Tibial nerve (tissue), 4 donors: Measurements from ENCODE around the gene BLCAP. TPM values are rescaled to one million over a fixed set of nuclear protein-coding genes. Genes with fewer than 3 reads are reported as not detected.
A peak's percentile ranks its signal among the peaks of the same experiment; 100 is the strongest.

Source experiments
- DNase-seq, 2 donors: peaks; one replicate each; pipeline ENCODE4 v3.0.0-alpha.2; 2019; ENCODE audit warnings: low spot score in 2 of 2
- H3K27ac ChIP-seq, 4 donors: fragments of 200-600 bp; sonication (generic) in 3 of 4; one replicate each; pipeline ENCODE4 v1.5.1; 2017 to 2019; ENCODE audit warnings: mild to moderate bottlenecking in 1 of 4
- H3K27me3 ChIP-seq, 2 donors: fragments of 200-600 bp; sonication (generic) in 1 of 2; one replicate each; pipeline versions ENCODE4 v1.5.1 to v1.6.0; 2017 to 2019
- H3K36me3 ChIP-seq, 3 donors: fragments of 200-600 bp; sonication (generic); one replicate each; pipeline ENCODE4 v1.5.1; 2018 to 2019
- H3K4me1 ChIP-seq, 4 donors: fragments of 200-600 bp; sonication (generic) in 3 of 4; one replicate each; pipeline ENCODE4 v1.5.1; 2017 to 2019
- H3K4me3 ChIP-seq, 4 donors: fragments of 200-600 bp; sonication (generic) in 3 of 4; one replicate each; pipeline ENCODE4 v1.5.1; 2017 to 2019; ENCODE audit warnings: mild to moderate bottlenecking in 1 of 4, moderate library complexity in 1 of 4
- H3K9me3 ChIP-seq, 4 donors: fragments of 200-600 bp; sonication (generic) in 3 of 4; one replicate each; pipeline ENCODE4 v1.5.1; 2017 to 2019
- CTCF ChIP-seq, 5 experiments: fragments of 200-600 bp in 3 of 5; fragments of 450-650 bp in 2 of 5; sonication (generic) in 3 of 5; IDR thresholded peaks; one replicate each; pipeline ENCODE4 v1.5.1; 2016 to 2019; ENCODE audit warnings: antibody characterized with exemption in 5 of 5, mild to moderate bottlenecking in 3 of 5, moderate library complexity in 2 of 5
- EP300 ChIP-seq, 2 donors: sonication (generic); formaldehyde crosslinking; IDR thresholded peaks; one replicate each; pipeline ENCODE4 v1.6.1; 2017; ENCODE audit warnings: antibody characterized with exemption in 2 of 2, mild to moderate bottlenecking in 1 of 2
- POLR2A ChIP-seq, 2 donors: fragments of 450-650 bp; IDR thresholded peaks; one replicate each; pipeline ENCODE4 v1.6.1; 2017; ENCODE audit warnings: antibody characterized with exemption in 2 of 2, mild to moderate bottlenecking in 2 of 2, moderate library complexity in 2 of 2
- WGBS, 2 donors: methylation state at CpG; one replicate each; pipeline ENCODE4 v1.1.5; 2018; 5-methylcytosine and 5-hydroxymethylcytosine counted together
- total RNA-seq, 4 donors: library from RNA; depleted of rRNA; stranded (reverse); fragments of >200 nt; gene quantifications; one replicate each; pipeline ENCODE4 v1.1.0, GENCODE V29; 2016

Gene BLCAP
- total RNA-seq, 4 donors from 2014 or later = 39.8 to 51.3 (median 48.8) TPM

DNA sequence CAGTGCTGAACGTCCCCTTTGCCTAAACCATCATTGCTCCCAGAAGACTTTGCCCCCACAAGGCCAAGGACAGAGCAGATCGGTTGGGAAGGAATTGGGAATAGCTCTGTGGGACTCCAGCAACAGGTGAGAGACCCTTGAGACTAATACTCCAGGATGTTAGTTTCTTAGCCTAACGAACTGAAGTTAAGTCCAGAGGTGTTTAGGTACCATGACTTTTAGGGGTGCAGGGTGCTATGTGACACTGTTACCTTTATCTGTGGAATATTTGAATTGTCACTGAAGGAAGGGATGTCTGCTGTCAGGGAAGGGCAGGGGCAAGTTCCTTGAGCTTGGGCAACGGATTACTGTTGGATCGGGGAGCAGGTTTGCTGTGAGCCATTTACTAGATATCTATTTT, 1.9 kb downstream of the BLCAP start:
- H3K4me3 ChIP-seq = peak overlapping the region in 1 of 4 donors; percentile 65
- TF ChIP-seq EP300 (IDR thresholded peaks at IDR 0.05) = no peak
- TF ChIP-seq CTCF (IDR thresholded peaks at IDR 0.05) = no peak
- TF ChIP-seq POLR2A (IDR thresholded peaks at IDR 0.05) = no peak
- H3K27me3 ChIP-seq = no peaks in the 10 kb centered on the region
- H3K4me1 ChIP-seq = peaks cover 0 to 65% (median 29%) of the 10 kb centered on the region in 4 donors
- 41 to 57% methylated on average over 5 of the region's 5 CpGs for WGBS, 2 donors
- peak overlapping the region in 2 of 4 donors; percentile 96 to 98 for H3K27ac ChIP-seq
- no peak for DNase-seq
- H3K9me3 ChIP-seq = no peaks in the 10 kb centered on the region
- peaks cover 0 to 11% (median 0%) of the 10 kb centered on the region in 3 donors for H3K36me3 ChIP-seq

GRCh38 chr20:37524859-37525708, 2.6 kb downstream of the BLCAP start:
- peaks cover 0 to 72% (median 29%) of the 10 kb centered on the region in 4 donors for H3K4me1 ChIP-seq
- no peaks in the 10 kb centered on the region for H3K27me3 ChIP-seq
- TF ChIP-seq EP300 (IDR thresholded peaks at IDR 0.05) = no peak
- no peak for TF ChIP-seq POLR2A (IDR thresholded peaks at IDR 0.05)
- no peak for TF ChIP-seq CTCF (IDR thresholded peaks at IDR 0.05)
- H3K27ac ChIP-seq = no peak overlapping the region
- H3K9me3 ChIP-seq = no peaks in the 10 kb centered on the region
- H3K4me3 ChIP-seq = no peak overlapping the region
- WGBS, 2 donors = 60 to 73% methylated on average over 6 of the region's 6 CpGs
- H3K36me3 ChIP-seq = peaks cover 0 to 15% (median 0%) of the 10 kb centered on the region in 3 donors
- DNase-seq = no peak

DNA sequence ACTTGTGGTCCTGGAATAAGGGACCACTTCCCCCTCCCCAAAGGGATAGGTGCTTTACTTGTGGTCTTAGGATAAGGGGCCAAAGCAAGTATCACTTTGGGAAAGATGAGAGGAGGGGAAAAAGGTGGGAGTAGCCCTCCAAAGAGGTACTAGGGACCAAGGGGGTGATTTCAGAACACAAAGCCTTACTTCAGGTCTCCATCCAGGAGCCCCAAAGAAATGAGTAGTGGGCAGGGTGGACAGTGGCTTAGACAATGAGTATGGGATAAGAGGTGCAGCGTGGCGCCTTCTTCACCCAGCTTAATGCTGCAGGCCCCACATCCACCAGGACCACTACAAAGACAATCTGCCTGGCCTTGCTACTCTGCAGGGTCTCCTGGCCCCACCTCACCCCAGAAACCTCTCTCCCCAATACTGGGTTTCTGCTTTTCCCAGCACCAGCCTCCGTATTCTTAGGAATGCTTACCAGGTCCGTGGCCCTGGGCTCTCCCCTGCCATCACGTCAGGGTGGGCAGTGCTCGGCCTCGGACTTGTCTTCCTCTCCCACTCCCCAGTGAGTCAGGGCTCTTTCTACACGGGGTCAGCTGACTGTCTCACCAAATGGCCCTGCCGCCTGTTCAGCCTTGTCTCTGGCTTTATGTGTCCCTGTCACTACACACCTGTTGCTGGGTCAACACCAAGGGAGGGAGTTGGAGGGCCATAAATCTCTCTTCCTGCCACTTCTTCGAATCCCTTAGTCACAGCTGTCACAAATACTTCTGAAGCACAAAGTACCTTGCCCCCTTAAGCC, 3.6 kb downstream of the BLCAP start:
- no peak overlapping the region for H3K27ac ChIP-seq
- DNase-seq = no peak
- H3K27me3 ChIP-seq = no peaks in the 10 kb centered on the region
- no peak for TF ChIP-seq POLR2A (IDR thresholded peaks at IDR 0.05)
- TF ChIP-seq CTCF (IDR thresholded peaks at IDR 0.05) = no peak
- TF ChIP-seq EP300 (IDR thresholded peaks at IDR 0.05) = no peak
- H3K4me1 ChIP-seq = peaks cover 0 to 82% (median 35%) of the 10 kb centered on the region in 4 donors
- H3K36me3 ChIP-seq = peaks cover 0 to 15% (median 0%) of the 10 kb centered on the region in 3 donors
- 71 to 72% methylated on average over 10 of the region's 10 CpGs for WGBS, 2 donors
- no peaks in the 10 kb centered on the region for H3K9me3 ChIP-seq
- no peak overlapping the region for H3K4me3 ChIP-seq

DNA sequence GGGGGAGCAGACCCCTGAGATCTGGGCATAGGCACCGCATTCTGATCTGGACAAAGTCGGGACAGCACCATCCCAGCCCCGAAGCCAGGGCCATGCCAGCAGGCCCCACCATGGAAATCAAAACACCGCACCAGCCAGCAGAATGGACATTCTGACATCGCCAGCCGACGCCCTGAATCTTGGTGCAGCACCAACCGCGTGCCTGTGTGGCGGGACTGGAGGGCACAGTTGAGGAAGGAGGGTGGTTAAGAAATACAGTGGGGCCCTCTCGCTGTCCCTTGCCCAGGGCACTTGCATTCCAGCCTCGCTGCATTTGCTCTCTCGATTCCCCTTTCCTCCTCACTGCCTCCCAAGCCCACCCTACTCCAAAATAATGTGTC, 4.7 kb downstream of the BLCAP start:
- H3K4me3 ChIP-seq = no peak overlapping the region
- no peak overlapping the region for H3K27ac ChIP-seq

More for the DNA sequence above, 4.7 kb downstream of the BLCAP start:
- Histone ChIP-seq H3K36me3 (peaks cover 0 to 26% (median 0%) of the 10 kb centered on the region in 3 donors), H3K27me3 (no peaks in the 10 kb centered on the region), H3K4me1 (peaks cover 0 to 82% (median 27%) of the 10 kb centered on the region in 4 donors), H3K9me3 (no peaks in the 10 kb centered on the region)
- no peak for TF ChIP-seq POLR2A (IDR thresholded peaks at IDR 0.05)
- no peak for TF ChIP-seq CTCF (IDR thresholded peaks at IDR 0.05)
- TF ChIP-seq EP300 (IDR thresholded peaks at IDR 0.05) = no peak
- no peak for DNase-seq
- 84 to 86% methylated on average over 13 of the region's 13 CpGs for WGBS, 2 donors
